Chondrocyte (in vitro differentiated cells): ENCODE data around the gene YWHAE. TPM values are rescaled to one million over a fixed set of nuclear protein-coding genes. Genes with fewer than 3 reads are reported as not detected.

Experiments
- DNase-seq: peaks from one replicate; pipeline ENCODE4 v3.0.0; 2021; ENCODE audit warnings: mixed read lengths, low spot score
- H3K27ac Mint-ChIP-seq: one replicate; pipeline ENCODE4 v1.8.0; 2021; ENCODE audit warnings: mild to moderate bottlenecking, moderate library complexity, mixed read lengths; ENCODE audit not compliant: unreplicated experiment
- H3K27me3 Mint-ChIP-seq: 2 replicates; pipeline ENCODE4 v1.8.0; 2021; ENCODE audit warnings: low read depth, mixed read lengths
- H3K36me3 Mint-ChIP-seq: 2 replicates; pipeline ENCODE4 v1.8.0; 2021; ENCODE audit warnings: low read depth, mixed read lengths
- H3K4me1 Mint-ChIP-seq: 2 replicates; pipeline ENCODE4 v1.8.0; 2021; ENCODE audit warnings: low read depth, mild to moderate bottlenecking, mixed read lengths
- H3K4me3 Mint-ChIP-seq: one replicate; pipeline ENCODE4 v1.8.0; 2021; ENCODE audit warnings: mild to moderate bottlenecking, moderate library complexity, mixed read lengths; ENCODE audit not compliant: unreplicated experiment
- H3K9me3 Mint-ChIP-seq: 2 replicates; pipeline ENCODE4 v1.8.0; 2021; ENCODE audit warnings: low read depth, mixed read lengths
- CTCF ChIP-seq: fragments of 200-600 bp; sonication (generic); IDR thresholded peaks from 2 replicates; pipeline ENCODE4 v1.5.0; 2021; ENCODE audit warnings: antibody characterized with exemption, mild to moderate bottlenecking, moderate library complexity
- total RNA-seq: library from RNA; stranded (reverse); gene quantifications from 3 replicates; pipeline ENCODE4 v1.2.1, GENCODE V29; 2021

Gene YWHAE
- total RNA-seq, 1 donor from 2014 or later: 362 TPM

GRCh38 chr17:1302761-1303160 lies 97.3 kb downstream of the YWHAE start:
- Mint-ChIP-seq H3K36me3 (peaks cover under 1% of the 10 kb centered on the region), H3K4me3 (no peak overlapping the region), H3K27me3 (peaks cover 24% of the 10 kb centered on the region), H3K27ac (no peak overlapping the region), H3K4me1 (no peaks in the 10 kb centered on the region), H3K9me3 (no peaks in the 10 kb centered on the region)
- TF ChIP-seq CTCF: no peak
- no peak for DNase-seq

GRCh38 chr17:1301546-1301945 lies 98.5 kb downstream of the YWHAE start:
- H3K27me3 Mint-ChIP-seq: peaks cover 19% of the 10 kb centered on the region
- H3K9me3 Mint-ChIP-seq: no peaks in the 10 kb centered on the region
- DNase-seq: no peak
- no peak overlapping the region for H3K4me3 Mint-ChIP-seq
- H3K36me3 Mint-ChIP-seq: no peaks in the 10 kb centered on the region
- no peak for TF ChIP-seq CTCF
- no peaks in the 10 kb centered on the region for H3K4me1 Mint-ChIP-seq
- no peak overlapping the region for H3K27ac Mint-ChIP-seq

GRCh38 chr17:1300371-1300905 lies 99.6 kb downstream of the YWHAE start:
- TF ChIP-seq CTCF: no peak
- H3K9me3 Mint-ChIP-seq: no peaks in the 10 kb centered on the region
- H3K4me3 Mint-ChIP-seq: no peak overlapping the region
- H3K36me3 Mint-ChIP-seq: no peaks in the 10 kb centered on the region
- no peak for DNase-seq
- H3K27ac Mint-ChIP-seq: no peak overlapping the region
- no peaks in the 10 kb centered on the region for H3K4me1 Mint-ChIP-seq
- H3K27me3 Mint-ChIP-seq: peaks cover 20% of the 10 kb centered on the region

- Mint-ChIP-seq H3K4me1 (no peaks in the 10 kb centered on the region), H3K9me3 (no peaks in the 10 kb centered on the region), H3K27ac (no peak overlapping the region), H3K36me3 (no peaks in the 10 kb centered on the region), H3K27me3 (peaks cover 20% of the 10 kb centered on the region), H3K4me3 (no peak overlapping the region)
- TF ChIP-seq CTCF: no peak
- DNase-seq: no peak
These were observed 100.3 kb downstream of the YWHAE start for GRCh38 chr17:1299552-1300370.

- no peak for DNase-seq
- no peak for TF ChIP-seq CTCF
- H3K27me3 Mint-ChIP-seq: peaks cover 20% of the 10 kb centered on the region
- no peak overlapping the region for H3K4me3 Mint-ChIP-seq
- no peaks in the 10 kb centered on the region for H3K36me3 Mint-ChIP-seq
- no peaks in the 10 kb centered on the region for H3K9me3 Mint-ChIP-seq
- H3K4me1 Mint-ChIP-seq: no peaks in the 10 kb centered on the region
- no peak overlapping the region for H3K27ac Mint-ChIP-seq
These were observed 101.4 kb downstream of the YWHAE start for GRCh38 chr17:1298606-1299005.

Other genes with a start within 250 kb of the YWHAE start
- gene ABR, start 220.2 kb downstream of the YWHAE start, total RNA-seq: 114 to 129 TPM (median 119 TPM) in 3 replicates
- not detected in 3 replicates for gene BHLHA9, start 129.8 kb downstream of the YWHAE start, total RNA-seq
- not detected in 3 replicates for gene TRARG1, start 120.6 kb downstream of the YWHAE start, total RNA-seq
- 65.8 to 70.4 TPM (median 70.4 TPM) in 3 replicates for gene CRK, start 56.0 kb upstream of the YWHAE start, total RNA-seq
- 216 to 329 TPM (median 329 TPM) in 3 replicates for gene MYO1C, start 92.5 kb upstream of the YWHAE start, total RNA-seq
- gene INPP5K, start 116.4 kb upstream of the YWHAE start, total RNA-seq: 30.2 to 35.3 TPM (median 34.3 TPM) in 3 replicates
- 60.7 to 69.1 TPM (median 68.2 TPM) in 3 replicates for gene PITPNA, start 162.6 kb upstream of the YWHAE start, total RNA-seq
- 3.0 to 3.7 TPM (median 3.3 TPM) in 3 replicates for gene SLC43A2, start 228.6 kb upstream of the YWHAE start, total RNA-seq
- 0.42 to 0.64 TPM (median 0.51 TPM) in 3 replicates for gene SCARF1, start 245.5 kb upstream of the YWHAE start, total RNA-seq
- gene RILP, start 249.6 kb upstream of the YWHAE start, total RNA-seq: 1.8 to 2.0 TPM (median 1.8 TPM) in 3 replicates